NCI-H524 (cell line): ENCODE data around the gene OSBPL7.

Experiments used
- DNase-seq, 2 experiments: peaks; one replicate each; lab custom pipeline; 2025; lab: John Stamatoyannopoulos, UW

Gene OSBPL7

GRCh38 chr17:47823519-47823918 is 1.9 kb upstream of the OSBPL7 start:
- no peak for DNase-seq

DNA sequence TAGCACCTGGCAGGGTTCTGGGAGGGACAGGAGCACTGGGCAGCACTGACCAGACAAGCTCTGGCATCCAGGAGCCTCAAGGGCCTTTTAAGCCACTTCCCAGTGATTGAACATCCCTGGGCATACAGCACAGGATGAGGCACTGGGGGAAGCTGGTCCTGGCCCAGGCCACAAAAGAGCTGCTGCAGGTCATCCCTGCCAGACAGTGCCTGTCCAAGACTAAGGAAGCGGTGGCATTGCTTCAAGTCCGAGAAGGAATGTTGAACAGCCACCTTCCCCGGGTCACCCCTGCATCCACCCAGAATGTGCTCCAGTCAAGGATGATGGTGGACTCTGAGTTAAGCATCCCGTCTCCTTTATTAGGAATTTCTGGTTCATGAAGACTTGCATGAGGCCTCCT is 1.2 kb upstream of the OSBPL7 start:
- DNase-seq, result no peak

DNA sequence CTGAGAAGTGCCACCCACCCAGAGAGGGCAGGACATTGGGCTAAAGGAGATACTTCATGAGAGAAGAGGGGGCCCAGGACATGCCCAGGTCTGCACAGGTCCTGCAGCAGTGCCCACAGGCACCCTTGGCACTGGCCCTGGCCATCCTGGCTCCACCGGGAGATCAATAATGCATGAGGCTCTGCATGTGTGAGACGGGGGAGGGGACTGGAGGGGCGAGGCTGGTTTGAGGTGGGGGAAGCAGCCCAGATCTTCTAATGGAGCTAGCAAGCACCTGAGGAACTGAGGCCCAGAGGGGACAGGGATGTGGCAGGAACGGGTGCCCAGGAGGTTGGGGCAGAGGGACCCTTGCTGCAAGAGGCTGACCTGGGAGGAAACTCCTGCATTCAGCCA is 567 bp downstream of the OSBPL7 start:
- no peak for DNase-seq

DNA sequence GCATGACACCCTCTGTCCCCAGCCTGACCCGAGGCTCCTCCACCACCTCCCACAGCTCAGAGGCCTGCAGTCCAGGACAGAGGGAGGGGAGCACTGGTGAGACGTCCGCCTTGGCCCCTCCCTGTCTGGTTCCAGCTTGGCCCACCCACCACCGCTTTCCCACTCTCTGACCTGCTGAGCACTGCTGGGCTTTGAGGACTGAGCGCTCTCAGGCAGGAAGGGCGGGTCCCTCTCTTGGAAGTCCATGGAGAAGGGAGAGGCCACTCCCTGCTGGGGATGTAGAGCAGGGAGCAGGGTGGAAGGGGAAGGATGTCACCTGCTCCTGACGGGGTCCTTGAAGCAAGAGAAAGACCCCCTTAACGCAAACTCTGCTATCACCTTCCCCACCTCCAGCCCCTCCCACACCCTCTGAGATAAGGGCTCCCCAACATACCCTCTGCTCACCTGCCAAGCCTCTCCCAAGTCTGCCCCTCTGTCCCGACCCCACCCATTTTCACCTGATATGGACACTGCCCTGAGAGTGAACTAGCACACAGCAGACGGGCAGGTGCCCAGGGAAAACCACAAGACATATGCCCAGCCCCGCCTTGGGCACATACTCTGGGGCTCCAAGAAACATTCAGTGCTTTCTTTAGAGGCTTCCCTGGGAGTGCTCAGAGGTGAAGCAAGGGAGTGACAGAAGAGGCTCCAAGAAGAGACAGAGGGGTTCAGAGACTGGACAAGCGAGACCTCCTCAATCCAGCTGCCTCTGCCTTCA is 1.4 kb downstream of the OSBPL7 start:
- no peak for DNase-seq

DNA sequence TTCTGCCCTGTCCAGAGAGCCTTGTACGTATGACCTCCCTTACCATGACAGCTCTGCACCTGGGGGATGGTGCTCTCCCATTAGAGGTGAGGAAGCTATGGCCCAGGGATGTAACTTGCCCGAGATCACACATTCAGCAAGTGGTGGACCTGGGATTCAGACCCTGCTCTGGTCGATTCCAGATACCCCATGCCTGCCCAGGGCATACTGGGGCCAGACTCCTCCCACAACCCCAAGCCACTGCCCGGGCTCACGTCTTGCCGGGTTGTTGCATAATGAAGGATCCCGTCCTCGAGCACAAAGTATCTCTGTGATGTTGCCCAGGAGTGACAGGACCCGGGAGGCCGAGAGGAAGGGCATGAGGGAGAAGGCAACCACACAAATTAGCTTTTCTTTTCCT is 2.1 kb downstream of the OSBPL7 start:
- no peak for DNase-seq

DNA sequence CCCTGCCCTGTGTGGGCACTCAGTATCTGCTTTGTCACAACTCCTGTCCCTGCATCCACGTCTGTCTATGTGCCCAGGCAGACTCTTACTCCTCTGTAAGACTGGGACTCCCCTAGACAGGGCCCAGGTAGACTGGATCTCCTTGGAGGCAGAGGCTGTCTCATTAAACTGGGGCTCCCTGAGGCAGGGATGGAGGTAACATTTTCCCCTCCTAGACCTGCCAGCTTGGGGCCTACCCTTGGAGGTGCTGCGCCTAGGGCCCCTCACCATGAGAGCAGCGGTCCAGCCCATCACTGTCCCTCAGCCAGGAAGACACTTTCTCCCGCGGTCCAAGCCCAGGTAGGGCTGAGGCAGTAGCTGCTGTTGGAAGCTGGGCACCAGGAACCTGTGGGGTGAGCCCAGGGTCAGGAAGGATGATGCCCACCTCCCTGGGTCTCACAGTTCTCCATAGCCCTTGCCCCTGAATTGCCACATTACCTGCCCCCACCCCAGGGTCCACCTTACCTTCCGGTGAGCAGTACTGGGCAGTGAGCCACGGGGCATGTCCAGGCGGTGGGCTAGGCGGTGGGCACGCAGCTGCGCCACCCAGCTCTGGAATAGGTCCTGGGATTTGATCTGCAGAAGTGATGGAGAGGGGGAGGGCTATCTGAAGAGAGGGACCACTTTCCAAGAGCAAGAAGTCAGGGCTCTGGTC is 3.4 kb downstream of the OSBPL7 start:
- DNase-seq, result no peak

DNA sequence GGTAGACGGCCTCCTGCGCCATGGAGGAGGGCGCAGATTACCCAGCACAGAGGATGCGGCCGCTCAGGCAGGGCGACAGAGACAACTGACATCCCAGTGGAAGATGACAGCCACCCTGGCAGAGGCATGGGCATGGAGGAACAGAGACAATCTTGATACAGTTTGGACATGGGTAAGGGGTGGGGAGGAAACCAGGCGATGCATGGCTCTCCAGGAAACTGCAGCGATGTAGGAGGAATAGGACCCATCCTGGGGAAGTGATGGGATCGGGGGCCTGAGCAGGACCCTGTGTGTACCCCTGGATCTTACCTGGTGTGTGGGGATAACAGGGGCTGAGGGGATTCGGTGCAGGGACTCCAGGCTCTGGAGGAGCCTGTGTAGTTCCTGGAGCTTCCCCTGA is 4.6 kb downstream of the OSBPL7 start:
- no peak for DNase-seq

- no peak for DNase-seq
These were observed 5.4 kb downstream of the OSBPL7 start for GRCh38 chr17:47816111-47816735.

DNA sequence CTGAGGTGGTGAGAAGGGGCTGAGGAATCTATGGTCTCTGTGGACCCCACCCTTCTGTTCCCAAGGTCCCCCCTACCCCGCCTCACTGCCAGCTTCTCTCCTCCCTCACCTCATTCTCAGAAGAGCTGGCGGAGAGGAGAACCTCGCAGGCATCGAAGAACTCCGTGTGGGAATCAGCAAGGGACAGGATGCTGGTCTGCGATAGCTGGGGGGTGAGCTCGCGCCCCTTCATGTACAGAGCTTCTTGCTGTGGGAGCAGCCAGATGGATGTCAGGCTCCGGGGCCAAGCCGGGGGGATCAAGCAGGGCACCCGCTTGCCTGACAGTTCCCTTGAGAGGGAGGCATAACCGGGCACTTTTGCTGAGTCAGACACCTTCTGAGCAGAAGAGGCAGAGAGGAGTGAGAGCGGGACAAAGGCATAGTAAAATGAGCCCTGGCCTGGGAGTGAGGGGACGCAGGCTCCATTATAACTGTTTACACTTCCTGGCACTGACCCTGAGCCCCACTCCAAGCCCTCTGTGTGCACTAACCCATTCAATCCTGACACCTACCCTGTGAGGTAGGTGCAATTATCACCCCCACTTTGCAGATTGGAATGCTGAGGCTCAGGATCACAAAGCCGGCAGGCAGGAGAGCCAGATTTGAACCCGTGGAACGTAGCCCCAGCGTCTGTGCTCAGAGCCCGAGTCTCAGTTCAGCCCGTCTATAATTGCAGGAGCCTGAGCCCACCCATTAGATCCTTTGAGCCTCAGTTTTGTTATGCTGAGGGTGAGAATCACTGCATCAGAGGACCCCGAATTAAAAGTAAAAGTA is 6.3 kb downstream of the OSBPL7 start:
- DNase-seq, result no peak

DNA sequence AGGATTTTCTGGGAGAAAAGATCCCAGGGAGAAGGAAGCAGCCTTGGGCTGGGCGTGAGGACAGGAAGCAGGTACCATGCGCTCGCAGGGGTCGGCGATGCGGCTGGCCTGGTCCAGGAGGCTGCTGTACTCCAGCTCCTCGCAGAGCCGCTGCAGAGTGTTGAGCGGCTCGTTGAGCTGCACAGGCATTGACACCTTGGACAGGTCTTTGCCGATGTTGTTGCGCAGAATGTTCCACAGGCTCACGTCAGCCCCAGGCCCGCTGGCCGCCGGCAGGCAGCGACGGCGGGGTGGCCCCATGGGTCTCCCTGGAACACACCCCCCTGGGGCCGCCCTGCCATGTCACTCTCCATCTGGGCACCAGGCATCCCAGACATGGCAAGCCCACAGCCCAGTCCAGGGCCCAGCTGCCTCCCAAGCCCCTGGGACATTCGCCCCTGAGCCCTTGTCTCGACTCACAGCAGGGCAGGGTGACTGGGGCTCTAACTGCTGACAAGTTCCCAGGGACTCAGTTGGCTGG is 8.0 kb downstream of the OSBPL7 start:
- DNase-seq, result no peak

DNA sequence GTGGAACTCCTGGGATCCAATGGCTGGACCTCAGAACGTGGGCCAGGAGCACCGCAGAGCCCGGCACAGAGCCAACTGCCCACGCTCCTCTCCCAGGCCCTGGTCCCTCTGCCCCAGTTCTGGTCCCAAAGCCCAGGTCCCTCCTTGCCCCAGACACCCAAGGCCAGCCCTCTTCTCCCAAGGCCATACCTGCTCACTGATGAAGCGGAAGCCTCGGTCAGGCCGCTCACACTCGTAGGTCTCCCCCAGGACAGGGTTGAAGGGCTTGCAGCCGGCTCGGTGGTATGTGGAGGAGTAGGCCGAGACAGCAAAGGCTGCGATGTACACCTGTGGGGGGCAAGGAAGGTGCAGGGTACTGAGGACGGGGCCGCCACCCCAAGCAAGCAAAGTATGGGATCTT is 8.5 kb downstream of the OSBPL7 start:
- no peak for DNase-seq

- no peak for DNase-seq
These were observed 9.3 kb downstream of the OSBPL7 start for GRCh38 chr17:47812146-47812920.

DNA sequence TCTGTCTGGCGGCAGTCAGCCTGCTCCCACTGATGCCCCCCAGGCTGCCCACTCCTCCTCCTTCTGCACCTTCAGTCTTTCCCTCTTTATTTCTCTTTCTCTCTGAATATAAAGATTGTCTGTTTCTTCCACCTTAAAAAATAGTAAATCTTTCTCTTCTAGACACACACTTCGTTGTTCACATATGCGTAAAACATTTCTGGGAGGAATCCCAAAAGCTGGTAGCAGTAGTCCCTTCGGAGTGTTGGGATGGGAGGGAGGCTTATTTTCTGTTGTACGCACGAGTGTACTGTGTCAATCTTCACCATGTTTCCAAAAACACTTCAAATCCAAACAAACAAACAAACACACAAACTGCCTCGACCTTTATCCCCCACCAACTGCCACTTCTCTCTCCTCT is 9.9 kb downstream of the OSBPL7 start:
- no peak for DNase-seq

DNA sequence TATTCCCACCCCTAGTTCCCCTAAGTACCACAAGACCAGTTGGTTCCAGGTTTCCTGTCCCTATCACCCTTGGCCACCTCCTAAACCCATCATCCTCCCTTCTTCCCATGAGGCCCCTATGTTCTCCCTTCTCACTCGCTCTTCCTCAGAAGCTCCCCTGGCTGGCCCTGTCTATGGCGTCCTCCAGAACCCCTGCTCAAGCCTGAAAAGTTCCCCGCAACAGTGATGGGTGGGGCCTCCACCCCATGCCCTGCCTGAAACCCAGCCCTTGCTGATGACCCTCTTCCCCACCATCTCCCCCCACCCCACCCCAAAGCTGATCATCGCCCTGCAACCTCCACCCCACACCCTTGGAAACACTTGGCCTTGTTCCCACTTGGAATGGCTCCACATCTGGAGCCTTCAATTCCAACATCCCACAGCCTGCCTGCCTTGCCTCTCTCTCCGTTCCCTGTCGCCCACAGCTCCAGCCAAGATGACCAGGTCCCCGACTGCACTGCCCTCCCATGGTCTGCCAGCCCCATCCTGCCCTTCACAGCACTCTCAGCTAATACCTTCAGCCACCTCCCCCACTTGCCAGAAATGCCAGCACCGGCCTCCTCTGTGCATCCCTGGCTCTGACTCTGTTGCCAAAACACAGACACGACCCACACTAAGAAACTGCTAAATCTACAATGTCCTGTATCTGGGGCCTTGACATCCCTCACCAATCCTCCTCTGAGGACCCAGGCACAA is 10.5 kb downstream of the OSBPL7 start:
- no peak for DNase-seq

DNA sequence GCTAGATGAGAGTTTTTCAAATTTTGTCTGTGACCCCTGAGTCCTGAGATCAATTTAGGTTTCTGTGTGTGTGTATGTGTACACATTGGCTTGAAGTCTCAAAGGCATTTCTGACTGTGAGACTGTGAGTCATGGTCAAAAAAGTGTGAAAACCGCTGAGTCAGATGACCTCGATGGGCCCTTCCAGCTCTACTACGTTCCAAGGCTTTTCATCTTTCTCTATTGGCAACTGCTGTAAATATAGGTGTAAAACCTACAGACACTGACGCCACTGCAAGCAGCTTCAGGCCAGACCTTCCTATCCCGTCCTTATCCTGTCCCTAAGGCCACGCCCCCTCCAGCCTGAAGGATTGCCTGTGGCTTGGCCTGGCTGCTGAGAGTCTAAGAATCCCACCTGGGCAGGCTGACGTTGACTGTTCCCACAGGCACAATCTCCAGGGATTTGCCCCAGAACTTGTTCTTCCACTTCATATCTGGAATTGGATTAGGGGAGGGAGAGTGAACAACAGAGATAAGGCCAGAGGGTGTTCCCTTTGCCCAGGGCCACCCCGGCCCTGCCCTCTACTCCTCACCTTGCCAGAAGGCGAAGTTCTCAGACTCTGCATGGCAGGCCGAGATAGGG is 11.3 kb downstream of the OSBPL7 start:
- no peak for DNase-seq

DNA sequence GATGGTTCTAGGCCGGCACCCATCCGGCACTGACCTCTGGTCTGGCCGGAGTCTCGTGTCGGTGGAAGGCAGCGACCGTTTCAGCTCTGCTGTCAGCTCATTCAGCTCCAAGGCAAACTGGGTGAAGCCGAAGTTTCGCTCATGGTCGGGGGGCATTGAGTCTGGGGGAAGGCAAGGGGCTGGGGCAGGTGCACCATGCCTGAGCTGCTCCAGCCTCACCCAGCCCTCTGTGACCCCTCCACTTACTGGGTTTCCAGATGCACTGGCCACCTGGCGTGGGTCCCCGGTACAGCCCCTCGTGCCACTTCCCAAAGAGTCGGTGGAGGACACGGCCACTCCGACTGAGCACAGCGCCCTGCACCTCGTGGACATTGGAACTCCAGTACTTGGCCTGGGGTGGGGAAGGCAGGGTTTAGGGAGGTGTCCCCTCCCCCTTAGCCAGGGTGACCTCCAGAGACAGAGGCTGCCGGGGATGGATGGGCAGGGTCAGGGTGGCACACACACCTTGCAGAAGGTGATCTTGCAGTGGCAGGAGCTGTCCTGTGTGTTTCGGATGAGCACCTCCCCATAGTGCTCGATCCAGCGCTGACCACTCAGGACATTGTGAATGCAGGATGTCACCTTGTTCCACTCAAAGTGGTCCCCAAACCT is 12.6 kb downstream of the OSBPL7 start:
- no peak for DNase-seq

DNA sequence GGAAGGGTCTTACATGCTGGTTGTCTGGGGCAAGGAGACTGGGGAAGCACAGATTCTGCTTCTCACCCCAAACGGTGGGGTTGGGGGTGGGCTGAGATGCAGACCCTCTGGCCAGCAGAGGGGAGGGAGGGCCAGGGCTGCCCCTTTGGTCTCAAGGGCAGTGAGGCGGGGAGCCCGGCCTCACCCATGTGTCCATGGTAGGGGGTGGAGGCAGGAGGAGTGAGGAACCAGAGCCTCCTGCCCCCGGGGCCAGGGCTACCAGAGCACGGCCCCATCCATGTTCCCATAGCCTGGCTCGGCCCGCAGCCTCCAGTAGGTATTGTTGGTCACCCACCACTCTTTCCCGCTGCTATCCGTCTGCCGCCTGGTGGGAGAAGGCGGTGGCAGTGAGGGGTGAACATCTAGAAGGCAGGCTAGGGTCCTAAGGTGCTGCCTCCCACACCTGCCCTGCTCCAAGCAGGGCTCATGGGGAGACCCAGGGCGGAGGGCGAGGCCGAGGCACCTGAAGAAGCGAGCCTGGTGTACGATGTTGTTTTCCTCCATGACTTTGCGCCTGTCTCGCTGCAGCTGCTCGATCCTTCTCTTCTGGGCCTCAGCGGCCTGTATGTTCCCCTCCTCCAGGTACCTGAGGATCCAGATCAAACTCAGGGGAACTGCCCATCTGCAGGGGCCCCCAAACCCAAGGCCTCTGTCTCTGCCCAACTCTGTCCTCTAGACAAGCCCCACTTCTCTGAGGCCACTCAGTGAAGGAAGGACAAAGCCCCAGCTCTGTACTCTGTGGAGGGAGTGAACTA is 13.4 kb downstream of the OSBPL7 start:
- DNase-seq, result no peak

- DNase-seq, result no peak
These were observed 14.2 kb downstream of the OSBPL7 start for GRCh38 chr17:47807421-47807820.

- no peak for DNase-seq
These were observed 14.7 kb downstream of the OSBPL7 start for GRCh38 chr17:47806913-47807255.
